ENCODE data around the gene STX8.
"Not testable (repeated sequence)": the region's sequence is repeated elsewhere in the genome, so short reads cannot be mapped to it uniquely, and the experiment has no call there.

Gene STX8, protein sequence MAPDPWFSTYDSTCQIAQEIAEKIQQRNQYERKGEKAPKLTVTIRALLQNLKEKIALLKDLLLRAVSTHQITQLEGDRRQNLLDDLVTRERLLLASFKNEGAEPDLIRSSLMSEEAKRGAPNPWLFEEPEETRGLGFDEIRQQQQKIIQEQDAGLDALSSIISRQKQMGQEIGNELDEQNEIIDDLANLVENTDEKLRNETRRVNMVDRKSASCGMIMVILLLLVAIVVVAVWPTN

DNA sequence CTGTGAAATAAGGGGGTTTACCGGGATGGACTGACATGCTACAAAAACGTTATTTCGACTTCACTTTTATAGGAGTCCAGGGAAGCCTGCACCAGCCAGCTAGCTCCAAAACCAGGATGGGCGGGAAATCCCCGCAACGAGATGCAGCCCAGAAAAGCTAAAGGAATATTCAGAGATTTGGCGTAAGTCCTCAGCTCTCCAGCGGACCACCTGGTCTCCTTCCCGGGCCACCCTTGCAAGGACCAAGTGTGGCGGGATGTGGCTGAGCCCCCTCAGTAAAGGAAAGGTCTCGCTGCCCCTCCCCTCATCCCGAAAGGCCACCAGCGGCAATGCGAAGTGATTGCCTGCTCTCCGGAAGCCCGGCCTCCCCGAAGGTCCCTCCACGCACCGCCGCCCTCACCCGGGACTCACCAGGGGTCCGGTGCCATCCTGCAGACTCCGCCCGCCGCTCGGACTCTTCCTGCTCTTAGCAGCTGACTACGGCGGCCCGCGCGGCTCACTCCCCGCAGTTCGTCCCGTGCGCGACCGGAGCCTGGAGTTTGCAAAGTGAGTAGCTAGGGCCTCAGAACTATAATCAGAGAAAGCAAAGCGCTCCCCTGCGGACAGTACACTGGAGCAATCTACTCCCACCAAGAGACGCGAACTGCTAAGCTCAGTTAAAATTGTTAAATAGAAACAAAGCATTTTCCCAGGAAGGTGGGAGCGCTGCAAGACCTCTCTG is at the start of gene STX8:
Gene STX8 (minus strand): TSS at position 440 of the 721 bp plus-strand sequence. CDS start 12 bp downstream, at position 428.
- DNase-seq (ENCODE audit: low read depth): peak; percentile 90
- peak within 1 kb of the TSS; percentile 79 for H3K4me3 ChIP-seq (ENCODE audit: low read depth, low read length)
- TF ChIP-seq, protein P1, sequence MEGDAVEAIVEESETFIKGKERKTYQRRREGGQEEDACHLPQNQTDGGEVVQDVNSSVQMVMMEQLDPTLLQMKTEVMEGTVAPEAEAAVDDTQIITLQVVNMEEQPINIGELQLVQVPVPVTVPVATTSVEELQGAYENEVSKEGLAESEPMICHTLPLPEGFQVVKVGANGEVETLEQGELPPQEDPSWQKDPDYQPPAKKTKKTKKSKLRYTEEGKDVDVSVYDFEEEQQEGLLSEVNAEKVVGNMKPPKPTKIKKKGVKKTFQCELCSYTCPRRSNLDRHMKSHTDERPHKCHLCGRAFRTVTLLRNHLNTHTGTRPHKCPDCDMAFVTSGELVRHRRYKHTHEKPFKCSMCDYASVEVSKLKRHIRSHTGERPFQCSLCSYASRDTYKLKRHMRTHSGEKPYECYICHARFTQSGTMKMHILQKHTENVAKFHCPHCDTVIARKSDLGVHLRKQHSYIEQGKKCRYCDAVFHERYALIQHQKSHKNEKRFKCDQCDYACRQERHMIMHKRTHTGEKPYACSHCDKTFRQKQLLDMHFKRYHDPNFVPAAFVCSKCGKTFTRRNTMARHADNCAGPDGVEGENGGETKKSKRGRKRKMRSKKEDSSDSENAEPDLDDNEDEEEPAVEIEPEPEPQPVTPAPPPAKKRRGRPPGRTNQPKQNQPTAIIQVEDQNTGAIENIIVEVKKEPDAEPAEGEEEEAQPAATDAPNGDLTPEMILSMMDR (conservative IDR thresholded peaks at IDR 0.05; ENCODE audit: low read depth, low read length): no peak

DNA sequence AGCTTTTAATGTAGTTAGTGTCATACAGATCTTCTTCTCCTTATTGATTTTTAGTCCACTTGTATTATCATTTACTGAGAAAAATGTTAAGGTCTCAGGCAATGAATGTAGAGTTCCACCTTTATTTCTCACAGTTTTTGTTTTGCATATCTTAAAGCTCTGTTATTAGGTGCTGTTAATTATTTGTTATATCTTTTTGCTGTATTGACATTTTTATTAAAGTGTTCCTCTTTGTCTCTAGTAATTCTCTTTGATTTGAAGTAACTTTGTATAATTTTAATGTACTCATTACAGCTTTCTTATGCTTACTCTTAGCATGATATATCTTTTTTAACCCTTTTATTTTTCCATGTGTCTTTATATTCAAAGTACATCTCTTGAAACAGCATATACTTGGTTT is 47.3 kb upstream of the STX8 start:
- no peak for DNase-seq (ENCODE audit: low read depth)
- no peak overlapping the region for H3K4me3 ChIP-seq (ENCODE audit: low read depth, low read length)
- TF ChIP-seq, protein P1 (conservative IDR thresholded peaks at IDR 0.05; ENCODE audit: low read depth, low read length): no peak

DNA sequence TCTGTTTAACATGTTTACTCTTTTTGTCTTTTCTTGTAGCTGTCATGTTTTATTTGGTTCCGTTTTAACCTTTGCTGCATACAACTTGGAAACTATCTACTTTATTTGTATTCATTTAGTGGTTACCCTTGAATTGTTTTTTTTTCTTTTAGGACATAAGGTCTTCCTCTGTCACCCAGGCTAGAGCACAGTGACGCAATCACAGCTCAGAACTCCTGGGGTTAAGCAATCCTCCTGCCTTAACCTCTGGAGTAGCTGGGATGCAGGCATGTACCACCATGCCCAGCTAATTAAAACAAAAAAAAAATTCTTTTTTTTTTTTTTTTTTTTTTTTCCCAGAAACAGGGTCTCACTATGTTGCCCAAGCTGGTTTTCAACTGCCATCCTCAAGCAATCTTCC is 39.9 kb upstream of the STX8 start:
- TF ChIP-seq, protein P1 (conservative IDR thresholded peaks at IDR 0.05; ENCODE audit: low read depth, low read length): no peak
- no peak overlapping the region for H3K4me3 ChIP-seq (ENCODE audit: low read depth, low read length)
- DNase-seq (ENCODE audit: low read depth): peak; percentile 34

DNA sequence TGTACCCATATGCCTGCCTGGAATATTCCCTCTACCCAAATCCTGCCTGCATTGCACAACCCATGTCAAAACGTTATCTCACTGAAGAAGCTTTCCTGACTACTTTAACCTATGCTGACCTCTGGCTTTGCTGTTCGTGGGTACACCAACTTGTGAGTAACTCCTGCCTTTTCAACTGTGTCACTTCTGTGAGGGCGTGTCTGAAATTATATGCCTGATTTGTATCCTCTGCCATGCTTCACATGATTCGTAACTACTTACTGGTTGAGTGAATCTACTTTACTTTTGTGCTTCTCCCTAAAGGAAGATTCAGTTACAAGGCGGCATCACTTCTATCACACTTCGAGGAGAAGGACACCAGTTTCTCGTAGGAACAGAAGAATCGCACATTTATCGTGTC is 36.4 kb upstream of the STX8 start:
- no peak for DNase-seq (ENCODE audit: low read depth)
- H3K4me3 ChIP-seq (ENCODE audit: low read depth, low read length): no peak overlapping the region
- TF ChIP-seq, protein P1 (conservative IDR thresholded peaks at IDR 0.05; ENCODE audit: low read depth, low read length): no peak

DNA sequence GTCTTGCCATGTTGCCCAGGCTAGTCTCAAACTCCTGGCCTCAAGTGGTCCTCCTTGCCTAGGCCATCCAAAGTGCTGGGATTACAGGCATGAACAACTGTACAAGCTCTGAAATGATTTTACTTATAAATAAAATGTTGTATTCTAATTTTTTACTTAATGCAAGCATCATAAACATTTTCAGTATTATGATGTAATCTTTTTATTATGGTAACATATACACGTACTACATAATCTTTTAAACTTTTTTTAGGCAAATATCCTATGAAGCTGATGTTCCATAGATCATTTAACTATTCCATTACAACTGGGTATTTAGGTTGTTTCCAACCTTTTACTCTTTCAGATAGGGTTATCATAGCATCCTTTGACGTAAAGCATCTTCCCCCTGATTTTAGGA is 35.9 kb upstream of the STX8 start:
- H3K4me3 ChIP-seq (ENCODE audit: low read depth, low read length): no peak overlapping the region
- TF ChIP-seq, protein P1 (conservative IDR thresholded peaks at IDR 0.05; ENCODE audit: low read depth, low read length): no peak
- no peak for DNase-seq (ENCODE audit: low read depth)

DNA sequence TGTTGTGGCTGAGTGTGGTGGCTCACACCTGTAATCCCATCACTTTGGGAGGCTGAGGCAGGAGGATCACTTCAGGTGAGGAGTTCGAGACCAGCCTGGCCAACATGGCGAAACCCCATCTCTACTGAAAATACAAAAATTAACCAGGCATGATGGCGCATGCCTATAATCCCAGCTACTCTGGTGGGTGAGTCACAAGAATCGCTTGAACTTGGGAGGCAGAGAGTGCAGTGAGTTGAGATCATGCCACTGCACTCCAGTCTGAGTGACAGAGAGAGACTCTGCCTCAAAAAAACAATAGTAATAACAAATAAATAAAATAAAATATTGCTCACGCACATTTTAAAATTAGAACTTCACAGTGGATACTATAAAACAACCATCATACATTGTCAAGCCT is 31.4 kb upstream of the STX8 start:
- H3K4me3 ChIP-seq (ENCODE audit: low read depth, low read length); DNase-seq (ENCODE audit: low read depth): not testable (repeated sequence)

DNA sequence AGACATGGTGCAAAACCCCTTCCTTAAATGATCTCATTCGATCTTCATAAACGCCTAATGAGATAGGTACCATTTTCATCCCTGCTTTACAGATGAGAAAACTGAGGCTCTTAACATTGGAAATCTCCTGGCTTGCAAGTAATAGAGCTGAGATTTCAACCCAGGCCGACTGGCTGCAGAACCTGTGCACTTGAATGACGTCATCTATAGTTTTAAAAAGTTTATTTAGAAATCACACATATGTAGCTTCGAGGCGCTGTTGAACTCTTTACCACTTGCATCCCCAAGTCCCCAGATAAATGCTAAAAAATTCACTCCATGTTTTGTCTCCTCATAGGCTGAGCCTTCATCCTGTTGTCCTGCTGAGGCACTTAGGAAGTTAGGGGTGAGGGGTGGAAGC is 30.8 kb upstream of the STX8 start:
- DNase-seq (ENCODE audit: low read depth): no peak
- TF ChIP-seq, protein P1 (conservative IDR thresholded peaks at IDR 0.05; ENCODE audit: low read depth, low read length): no peak
- no peak overlapping the region for H3K4me3 ChIP-seq (ENCODE audit: low read depth, low read length)

DNA sequence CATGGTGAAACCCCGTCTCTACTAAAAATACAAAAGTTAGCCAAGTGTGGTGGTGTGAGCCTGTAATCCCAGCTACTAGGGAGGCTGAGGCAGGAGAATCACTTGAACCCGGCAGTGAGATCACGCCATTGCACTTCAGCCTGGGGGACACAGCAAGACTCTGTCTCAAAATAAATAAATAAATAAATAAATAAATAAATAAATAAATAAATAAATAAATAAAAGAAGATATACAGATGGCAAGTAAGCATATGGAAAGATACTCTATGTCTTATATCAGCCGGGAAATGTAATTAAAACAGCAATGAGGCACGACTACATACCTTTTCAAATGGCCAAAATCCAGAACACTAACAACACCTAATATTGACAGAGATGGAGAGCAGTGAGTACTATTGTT is 29.0 kb upstream of the STX8 start:
- not testable (repeated sequence) for DNase-seq (ENCODE audit: low read depth); H3K4me3 ChIP-seq (ENCODE audit: low read depth, low read length)

Measured in choroid plexus epithelial cell (primary cell).